ENCODE results near the gene SRSF8.

Gene SRSF8

DNA sequence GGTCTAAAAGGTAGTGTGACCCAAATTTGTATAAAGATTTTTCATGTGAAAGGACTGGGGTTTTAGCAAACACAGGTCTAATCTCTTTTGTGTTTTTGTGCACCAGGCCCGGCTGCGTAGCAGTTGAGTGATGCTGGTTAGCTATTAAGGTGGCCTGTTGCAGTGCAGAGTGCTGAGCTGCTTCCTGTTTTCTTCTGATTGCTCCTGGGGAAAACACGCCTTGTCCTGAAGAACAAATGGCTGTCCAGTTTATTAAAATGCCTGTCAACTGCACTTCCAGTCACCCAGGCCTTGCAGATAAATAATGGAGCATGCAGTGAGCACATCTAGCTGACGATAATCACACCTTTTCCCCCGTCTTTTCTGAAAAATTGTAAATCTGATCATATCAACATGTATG lies 1.8 kb downstream of the SRSF8 start:
- DNase-seq (ENCODE audit: low read depth) = peak; percentile 66

DNA sequence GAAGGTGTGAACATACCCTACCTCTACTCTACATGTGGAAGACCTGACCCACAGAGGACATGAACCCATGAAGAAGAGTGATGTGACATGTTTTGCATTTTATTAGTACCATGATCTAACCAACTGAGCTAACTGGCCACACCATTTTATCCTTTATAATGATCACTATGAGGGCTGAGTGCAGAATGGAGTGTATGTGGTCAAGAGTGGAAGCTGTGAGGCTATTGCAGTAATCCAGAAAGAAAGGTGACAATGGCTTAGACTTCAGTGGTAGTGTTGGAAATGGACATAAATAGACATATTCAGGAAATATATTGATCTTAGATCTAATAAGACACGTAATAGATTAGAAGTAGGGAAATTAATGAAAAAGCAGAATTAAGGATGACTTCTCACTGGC lies 3.8 kb downstream of the SRSF8 start:
- no peak for DNase-seq (ENCODE audit: low read depth)

DNA sequence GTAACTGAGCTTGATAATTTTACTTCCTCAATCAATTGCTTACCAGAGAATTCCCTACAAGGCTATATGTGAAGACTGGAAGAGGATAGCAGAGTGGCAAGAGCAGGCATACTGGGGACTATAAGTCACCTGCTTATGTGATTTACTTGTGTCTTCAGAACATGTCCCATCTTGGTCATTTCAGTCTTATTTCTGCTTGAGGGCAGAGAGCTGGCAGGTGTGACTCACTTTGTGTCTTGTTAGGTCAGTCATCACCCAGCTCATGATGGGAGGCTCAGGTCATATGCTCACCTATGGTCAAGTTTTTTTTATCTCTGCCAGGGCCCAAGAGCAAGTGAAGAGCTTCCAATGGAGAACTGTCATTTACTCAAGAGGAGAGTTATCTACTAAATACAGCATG lies 6.2 kb downstream of the SRSF8 start:
- no peak for DNase-seq (ENCODE audit: low read depth)

DNA sequence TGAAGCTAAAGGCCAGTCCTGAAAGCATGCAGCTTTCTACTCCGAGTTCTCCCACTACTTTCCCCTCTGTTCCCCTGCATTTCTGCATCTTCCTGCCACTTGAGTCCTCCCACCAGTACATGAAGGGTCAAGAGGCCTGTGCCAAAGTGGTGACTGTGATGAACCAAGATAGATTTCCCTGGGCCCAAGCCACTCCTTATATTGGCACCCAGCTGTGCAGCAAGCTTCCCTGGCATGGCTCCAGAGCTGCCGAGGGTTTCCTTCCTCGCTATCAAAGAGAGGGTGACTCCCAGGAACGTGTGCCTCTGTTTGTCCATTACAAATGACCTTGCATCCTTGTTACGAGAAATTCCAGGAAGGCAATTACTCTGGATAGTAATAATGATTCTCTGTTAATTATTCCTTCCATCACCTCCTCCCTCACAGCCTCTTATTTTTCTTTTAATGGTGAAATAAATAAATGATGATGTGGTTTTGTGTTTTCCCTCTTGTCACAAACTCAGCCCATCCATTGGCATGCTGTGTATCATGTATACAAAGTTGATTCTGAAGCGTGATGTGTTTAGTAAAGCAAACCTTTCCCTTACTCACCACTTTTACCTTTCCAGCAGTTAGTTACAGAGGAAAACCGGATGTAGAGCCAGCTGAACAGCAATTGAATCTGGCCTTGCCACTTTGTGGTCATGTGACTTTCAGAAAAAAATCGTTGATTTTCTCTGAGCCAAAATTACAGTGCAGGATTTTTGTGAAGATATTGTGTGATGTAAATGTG lies 8.3 kb downstream of the SRSF8 start:
- DNase-seq (ENCODE audit: low read depth) = no peak

DNA sequence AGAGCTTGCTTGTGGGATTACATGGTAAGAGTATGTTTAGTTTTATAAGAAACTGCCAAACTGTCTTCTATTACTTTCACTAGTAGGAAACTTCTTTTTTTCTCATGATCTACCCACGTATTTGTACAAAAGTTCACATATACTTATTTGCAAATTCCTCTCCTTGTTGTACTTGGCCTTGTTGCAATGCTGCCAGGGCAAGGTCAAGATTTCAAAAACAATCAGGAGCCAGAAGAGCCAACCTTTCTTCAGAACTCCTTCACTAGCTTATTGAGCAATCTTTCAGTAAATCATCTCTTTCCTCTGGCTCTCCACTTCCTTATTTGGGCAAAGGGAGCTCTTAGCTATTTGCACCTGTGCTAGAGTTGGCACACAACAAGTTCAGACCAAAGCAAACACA lies 9.7 kb downstream of the SRSF8 start:
- DNase-seq (ENCODE audit: low read depth) = no peak

DNA sequence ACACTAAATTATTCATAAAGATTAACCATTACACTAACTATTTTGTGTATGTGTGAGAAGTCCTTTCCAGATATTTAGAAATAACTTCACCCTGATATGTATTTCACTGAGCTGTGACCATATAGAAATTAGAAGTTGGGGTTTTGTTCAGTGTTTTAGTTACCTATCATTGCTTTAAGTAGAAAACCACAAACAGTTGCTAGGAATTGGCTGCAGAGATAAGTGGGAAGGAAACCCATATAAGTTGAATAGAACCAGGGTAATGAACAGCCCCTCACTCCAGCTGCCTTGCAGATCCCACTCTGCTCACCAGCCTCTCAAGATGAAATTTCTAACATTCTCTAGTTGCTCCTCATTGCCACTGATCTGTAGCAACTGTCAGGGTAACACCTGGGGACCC lies 10.3 kb downstream of the SRSF8 start:
- DNase-seq (ENCODE audit: low read depth) = no peak

DNA sequence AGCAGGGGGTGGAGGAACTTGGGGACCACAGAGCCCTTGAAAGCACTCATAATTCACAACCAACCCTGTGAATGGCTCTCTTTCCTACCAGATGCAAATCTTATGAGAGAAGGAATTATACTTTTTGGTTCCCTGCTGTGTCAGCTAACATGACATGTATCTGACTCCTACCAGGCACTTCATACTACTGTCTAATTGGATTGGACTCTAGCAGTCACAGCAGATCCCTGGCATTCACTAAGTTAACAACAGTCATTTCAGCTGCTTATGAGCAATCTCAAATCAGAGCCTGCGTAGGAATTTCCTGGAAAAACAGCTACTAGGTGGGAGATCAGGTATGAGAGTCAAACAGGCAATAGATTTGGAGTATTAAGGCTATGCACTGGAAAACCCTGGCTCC lies 11.8 kb downstream of the SRSF8 start:
- DNase-seq (ENCODE audit: low read depth) = no peak

DNA sequence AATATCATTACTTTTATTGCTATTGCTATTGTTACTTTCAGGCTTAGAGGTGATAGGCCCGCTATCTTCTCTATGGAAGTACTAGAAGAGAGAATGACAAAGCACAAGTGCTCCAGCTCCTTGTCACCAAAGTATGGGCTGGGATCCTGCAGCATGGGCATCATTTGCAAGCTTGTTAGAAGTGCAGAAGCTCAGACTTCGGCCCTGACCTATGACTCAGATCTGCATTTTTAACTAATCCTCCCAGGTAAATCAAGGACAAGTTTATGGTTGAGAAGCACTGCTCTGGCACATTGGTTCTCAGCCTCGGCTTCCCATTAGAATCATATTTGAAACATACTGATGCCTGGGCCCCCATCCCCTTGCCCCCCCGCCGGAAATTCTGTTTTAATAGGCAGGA lies 14.3 kb downstream of the SRSF8 start:
- no peak for DNase-seq (ENCODE audit: low read depth)

DNA sequence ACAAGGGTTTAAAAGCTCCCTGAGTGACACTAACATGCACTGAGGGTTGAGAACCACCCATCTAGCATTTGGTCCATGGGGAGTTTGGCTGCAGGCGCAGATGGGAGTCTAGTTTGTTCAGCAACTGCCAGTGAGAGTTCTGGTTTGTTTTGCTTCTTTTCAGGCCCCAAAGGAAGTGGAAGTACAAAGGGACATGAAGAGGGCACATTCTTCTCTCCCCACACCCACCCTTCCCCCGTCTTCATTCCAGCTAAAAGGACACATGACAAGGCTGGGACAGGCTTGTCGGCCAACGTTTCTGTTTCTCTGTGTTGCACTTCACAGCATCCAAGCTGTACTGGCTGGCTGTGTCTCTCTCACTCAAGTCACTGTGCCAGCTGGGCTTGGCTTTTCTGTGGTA lies 14.7 kb downstream of the SRSF8 start:
- no peak for DNase-seq (ENCODE audit: low read depth)

DNA sequence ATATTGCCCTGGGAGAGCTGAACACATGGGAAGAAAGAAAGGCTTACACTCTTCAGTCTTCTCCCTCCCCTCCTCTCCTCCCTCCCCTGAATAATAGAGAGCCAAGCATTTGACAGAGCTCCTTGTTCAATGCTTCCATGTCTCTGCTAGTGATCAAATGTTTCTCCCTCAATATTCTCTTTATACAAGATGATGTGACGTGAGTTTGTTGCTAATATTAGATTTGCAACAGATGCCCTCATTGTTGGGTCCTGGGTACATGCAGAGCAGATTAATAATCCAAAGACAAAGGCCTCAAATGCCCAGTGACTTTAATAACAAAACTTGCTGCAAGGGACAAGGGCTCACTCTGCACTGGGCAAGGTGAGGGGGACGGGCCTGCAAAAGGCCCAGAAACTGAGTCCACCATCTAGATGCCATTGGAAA lies 15.9 kb downstream of the SRSF8 start:
- DNase-seq (ENCODE audit: low read depth) = no peak

DNA sequence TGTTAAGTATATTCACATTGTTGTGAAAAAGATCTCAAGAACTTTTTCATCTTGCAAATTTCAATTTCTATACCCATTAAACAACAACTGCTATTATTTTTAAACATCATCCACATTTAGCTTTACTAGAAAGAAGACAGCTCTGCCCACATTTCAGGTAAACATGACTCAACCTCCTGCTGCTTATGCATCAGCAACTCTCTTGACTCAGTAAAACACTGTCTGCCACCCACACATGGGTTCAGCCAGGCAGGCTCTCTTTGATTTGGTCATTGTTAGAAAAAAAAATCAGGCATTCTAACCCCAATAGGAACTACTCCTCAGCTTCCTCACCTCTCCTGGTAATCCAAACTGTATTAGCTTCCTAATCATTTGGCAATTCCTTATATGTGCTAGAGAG lies 17.8 kb downstream of the SRSF8 start:
- DNase-seq (ENCODE audit: low read depth) = no peak

DNA sequence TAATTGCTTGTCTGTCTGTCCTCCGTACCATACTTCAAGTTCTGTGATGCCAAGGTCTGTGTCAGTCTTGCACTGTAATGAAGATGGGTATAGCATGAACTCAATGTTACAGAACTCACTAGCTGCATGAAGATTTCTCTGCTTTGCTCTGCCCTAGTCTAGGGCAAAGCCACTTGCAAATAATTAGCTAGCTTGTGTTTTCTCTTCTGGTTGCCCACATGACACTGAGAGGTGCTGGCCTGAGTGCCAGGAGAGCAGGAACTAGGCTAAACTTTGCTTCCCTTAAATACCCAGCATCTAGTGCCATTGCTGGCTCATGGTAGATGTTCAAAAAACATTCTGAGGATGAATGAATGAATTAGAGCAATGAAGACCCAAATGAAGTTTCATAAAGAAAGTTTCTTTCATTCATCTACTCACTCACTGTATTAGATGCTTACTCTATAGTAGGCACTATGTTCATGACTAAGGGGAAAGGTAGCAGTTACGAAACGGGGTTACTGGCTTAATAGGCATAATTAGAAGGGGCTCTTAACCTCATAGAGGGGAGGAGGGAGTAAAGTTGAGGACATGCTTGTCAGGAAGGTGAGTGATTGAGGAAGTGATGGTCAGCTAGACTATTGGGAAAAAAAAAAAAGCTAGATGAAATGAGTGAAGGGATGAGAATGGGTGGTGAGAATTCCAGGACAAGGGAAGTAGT lies 18.5 kb downstream of the SRSF8 start:
- DNase-seq (ENCODE audit: low read depth) = no peak

DNA sequence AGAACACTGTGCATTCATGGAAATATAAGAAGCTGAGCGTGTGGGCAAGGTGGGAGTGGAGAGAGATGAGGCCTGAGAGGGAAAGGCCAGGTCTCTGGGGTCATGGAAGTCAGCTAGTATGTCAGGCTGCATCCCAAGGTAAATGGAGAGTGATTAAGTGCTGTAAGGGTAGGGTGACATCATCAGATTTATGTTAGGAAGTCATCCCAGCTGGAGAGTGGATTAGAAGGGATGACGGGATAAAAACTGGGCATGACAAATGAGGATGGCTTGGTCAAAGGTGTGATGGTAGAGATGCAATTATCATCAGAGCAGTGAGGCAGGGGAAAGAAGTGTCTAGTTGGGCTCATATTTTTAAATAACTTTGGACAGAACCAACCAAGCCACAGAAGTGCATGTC lies 19.4 kb downstream of the SRSF8 start:
- no peak for DNase-seq (ENCODE audit: low read depth)

DNA sequence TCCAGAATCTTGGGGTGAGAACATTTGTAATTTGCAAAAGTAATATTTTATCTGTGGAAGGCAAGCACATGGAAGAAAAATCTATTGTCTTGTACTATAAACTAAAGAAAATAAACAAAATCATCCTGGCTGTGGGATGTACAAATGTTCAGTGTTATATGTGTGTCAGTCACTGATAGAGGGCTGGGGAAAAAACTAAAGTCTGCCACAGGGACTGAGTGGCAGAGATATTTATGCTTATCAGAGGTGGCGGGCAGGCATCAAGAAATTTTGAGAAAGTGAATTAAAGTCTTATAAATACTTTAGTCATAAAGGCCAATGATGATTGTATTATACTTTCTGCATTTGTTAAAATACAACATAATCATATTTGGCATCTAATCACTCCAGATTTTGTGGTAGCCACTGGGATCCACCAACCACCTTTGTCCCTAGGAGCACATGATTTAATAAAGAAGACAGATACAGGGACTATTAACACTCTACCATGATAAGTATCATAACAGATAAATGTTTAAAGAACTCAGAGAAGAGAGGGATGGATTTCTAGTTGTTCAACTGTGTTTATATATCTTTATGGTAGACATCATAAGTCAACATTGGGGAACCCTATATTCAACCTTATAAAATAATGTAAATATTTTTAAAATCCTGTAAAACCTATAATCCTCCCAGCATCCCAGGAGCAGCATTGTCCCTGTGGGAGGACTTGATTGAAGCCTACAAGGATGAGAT lies 20.3 kb downstream of the SRSF8 start:
- DNase-seq (ENCODE audit: low read depth) = no peak

DNA sequence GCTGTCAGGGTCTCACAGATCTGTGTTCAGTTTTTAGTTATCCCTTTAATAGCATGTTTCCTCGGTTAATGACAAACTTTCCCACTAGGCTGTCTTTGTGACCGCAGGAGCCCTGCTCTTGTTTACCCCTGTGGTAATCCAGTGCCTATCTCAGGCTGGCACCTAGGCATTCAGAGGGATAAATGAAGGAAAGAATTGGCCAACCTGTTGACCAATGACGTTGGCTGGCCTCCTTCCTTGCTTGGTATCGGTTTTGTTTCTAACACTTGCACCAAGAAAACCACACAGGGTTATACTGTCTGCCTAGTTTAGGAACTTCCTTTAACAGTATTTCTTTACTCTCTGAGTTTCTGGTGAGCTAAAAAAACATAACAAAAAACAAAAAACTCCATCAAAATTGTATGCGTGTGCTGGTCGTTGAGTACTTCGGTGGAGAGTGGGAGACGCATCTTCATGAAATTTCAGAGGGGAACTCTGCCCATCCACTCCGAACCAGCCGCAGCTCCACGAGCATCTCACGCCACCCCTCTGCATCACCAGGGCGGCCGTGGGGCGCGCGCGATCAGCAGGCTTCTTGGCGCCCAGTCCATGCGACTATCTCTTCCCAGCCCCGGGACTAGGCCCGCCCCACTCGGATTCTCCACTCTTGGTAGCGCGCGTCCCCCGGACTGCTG lies 22.4 kb downstream of the SRSF8 start:
- DNase-seq (ENCODE audit: low read depth) = no peak

DNA sequence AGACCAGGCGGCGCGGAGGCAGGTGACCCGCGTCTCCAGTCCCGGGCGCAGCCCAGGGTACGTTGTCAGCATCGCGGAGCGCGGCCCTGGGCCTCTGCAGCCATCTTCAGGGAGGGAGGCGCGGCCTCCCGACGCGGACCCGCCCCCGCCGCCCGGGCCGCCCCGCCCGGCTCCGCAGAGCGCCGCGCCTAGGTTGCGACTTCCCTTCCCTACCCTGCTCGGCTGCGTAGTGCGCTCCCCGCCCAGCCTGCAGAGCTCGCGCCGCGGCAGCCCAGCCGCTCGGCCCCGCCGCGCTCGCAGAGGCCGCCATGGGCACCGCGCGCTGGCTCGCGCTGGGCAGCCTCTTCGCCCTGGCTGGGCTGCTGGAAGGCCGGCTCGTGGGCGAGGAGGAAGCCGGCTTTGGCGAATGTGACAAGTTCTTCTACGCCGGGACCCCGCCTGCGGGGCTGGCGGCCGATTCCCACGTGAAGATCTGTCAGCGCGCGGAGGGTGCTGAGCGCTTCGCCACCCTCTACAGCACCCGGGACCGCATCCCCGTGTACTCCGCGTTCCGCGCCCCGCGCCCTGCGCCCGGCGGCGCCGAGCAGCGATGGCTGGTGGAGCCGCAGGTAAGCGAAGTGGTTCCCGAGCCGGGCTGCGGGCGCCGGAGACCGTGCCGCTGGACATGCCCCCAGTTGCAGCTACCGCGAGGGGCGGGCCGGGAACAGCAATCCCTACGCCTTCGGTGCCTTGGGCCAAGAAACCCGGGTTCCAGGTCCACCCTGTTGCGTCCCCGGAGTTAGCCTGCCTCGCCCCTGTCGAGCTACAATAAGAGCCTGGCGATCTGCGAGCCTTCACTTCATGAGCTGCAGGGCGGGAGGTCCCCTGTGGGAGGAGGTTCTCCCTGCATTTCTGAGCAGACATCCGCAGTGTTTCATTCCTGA lies 23.2 kb downstream of the SRSF8 start, which contains the start of gene ENDOD1:
ENDOD1 (plus strand) TSS at position 227 of the 923 bp plus-strand sequence; CDS start at position 309, 82 bp downstream.
- DNase-seq (ENCODE audit: low read depth) = peak; percentile 71

DNA sequence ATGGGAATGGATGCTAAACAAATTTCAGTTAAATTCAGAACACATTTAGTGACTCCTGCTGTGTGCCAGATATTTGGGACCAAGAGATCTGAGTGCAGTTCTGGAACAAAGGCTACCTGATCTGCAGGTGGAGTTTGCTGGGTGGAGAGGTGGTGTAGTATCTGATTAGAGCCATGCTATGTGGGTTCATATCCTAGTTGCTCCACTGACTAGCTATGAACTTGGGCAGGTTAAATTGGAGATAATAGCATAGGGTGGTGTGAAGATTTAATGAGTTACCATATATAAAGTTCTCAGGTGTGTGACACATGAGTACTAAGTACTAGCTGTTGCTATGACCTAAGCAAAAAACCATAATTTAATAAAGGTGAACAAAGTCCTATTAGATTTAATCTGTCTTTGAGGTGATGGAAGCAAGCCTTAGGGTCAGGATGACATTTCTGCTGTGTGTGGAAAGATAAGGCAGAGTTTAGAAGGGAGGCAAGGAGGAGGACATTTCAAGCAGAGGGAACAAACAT lies 25.0 kb downstream of the SRSF8 start:
- no peak for DNase-seq (ENCODE audit: low read depth)

DNA sequence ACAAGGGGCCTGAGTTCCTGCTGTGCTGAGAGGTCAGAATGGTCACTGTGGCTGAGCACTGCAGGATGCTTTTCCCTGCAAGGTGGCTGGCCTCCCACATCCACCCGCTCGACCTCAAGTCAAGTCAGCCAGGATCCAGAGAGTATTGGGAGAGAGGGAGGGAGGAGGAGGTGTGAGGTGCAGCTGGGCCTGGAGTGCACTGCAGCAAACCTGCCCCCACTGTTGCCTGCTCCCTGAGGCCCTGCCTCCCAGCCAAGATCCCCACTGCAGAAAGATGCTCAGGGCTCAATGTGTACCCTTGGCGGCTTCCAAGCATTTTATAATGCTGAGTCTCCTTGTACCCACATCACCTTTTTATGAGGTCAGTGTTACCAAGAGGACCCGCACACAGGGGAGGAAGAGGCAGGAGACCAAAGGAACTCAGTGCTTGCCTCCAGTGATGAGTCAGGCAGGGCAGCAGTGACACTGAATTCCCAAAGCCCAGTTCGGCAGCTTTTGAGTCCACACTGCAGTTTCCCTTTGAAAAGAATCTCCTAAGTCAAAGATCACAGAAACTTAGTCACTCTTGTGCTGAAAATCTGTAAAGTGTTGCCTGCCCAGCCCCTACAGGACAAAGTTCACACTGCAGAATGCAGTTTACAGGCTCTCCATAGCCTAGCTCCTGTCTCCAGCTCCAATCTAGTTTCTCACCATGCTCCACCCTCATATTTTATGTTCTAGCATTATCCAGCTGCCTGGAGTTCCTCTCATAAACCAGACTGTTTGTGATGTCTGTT lies 26.0 kb downstream of the SRSF8 start:
- no peak for DNase-seq (ENCODE audit: low read depth)

DNA sequence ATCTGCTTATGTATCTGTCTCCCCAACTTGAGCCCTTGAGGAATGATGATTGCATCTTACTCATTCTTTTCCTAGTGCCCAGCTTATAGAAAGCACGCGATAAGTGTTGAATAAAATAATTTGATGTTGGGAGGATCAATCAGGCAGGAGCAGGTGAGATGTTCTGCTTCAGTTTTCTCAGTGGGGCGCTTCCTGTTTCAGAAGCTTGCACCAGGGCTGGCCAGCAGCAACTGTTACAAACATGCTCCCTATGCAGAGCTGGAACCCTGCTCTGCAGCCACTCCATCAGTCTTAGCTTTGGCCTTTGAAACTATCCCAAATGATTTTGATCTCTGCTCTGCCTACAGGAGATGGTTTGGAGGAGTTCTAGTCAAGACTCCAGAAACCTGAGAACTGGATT lies 26.8 kb downstream of the SRSF8 start:
- DNase-seq (ENCODE audit: low read depth) = no peak

DNA sequence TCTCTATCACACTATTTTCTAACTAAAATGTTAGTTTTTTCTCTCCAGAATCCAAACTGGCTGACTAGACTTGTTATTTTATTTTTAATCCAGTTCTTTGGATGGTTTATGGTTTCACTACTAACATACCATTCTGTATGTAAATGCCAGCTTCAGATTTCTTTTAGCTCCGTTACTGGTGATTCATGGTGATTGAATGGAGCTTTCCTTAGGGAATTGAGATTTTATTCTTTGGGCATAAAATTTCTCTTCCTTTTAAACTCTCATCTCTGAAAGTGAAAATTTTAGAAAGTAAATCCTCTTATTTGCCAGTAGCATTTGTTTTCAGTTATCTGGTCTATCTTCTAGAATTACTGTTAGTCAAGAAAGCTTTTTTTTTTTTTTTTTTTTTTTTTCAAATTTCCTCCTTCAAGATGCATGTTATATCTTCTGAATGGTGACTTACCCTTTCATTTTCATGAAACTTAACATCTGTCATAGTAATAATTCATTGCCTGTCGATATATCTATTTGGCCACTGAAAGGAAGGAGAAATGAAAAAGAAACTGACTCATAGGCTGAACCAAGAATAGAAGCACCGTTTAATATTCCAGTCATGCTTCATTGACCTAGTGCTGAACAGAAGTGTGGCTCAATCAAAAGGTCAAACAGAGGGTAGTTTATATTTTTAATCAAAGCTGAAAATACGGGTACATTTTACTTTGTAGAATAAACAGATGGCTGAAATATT lies 29.3 kb downstream of the SRSF8 start:
- no peak for DNase-seq (ENCODE audit: low read depth)

Measured in T-helper 22 cell (primary cell).